ENCODE data around the gene HCAR1.
"Not testable (repeated sequence)": the region's sequence is repeated elsewhere in the genome, so short reads cannot be mapped to it uniquely, and the experiment has no call there.

HCAR1 gene

DNA sequence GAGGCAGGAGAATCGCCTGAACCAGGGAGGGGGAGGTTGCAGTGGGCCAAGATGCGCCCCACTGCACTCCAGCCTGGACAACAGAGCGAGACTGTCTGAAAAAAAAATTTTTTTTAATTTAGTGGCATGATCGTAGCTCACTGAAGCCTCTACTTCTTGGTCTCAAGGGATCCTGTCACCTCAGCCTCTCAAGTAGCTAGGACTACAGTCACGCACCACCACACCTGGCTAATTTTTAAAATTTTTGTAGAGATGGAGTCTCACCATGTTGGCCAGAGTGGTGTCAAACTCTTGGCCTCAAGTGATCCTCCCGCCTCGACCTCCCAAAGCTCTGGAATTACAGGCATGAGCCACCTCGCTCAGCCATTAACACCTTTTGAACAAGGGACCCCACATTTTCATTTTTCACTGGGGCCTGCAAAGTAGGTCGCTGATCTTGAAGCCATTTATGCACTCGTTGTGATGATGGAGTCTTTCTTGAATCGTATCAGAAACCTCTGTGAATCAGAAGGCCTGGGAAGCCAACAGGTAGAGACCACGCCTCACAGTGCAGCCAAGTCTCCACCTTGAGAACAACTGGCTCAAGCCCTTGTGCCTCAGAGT, 5.9 kb downstream of the HCAR1 start:
- Histone ChIP-seq H3K36me3 (replicated peaks; ENCODE audit: low read depth, low read length) (no peaks in the 10 kb centered on the region), H3K27ac (ENCODE audit: low read length) (no peak overlapping the region), H2AFZ (ENCODE audit: low read depth, low read length) (no peak overlapping the region), H4K20me1 (ENCODE audit: insufficient read depth, low read length) (no peaks in the 10 kb centered on the region), H3K27me3 (ENCODE audit: low read depth, low read length) (peaks cover 29% of the 10 kb centered on the region), H3K79me2 (ENCODE audit: low read length) (no peaks in the 10 kb centered on the region), H3K4me2 (ENCODE audit: low read length) (no peak overlapping the region), H3K4me1 (ENCODE audit: low read length) (peaks cover 45% of the 10 kb centered on the region), H3K9me3 (ENCODE audit: insufficient read depth, low read length) (no peaks in the 10 kb centered on the region), H3K4me3 (ENCODE audit: low read length) (no peak overlapping the region), H3K9ac (ENCODE audit: low read length) (no peak overlapping the region)
- TF ChIP-seq EZH2phosphoT487 (IDR thresholded peaks at IDR 0.05; ENCODE audit: low read depth) = no peak
- TF ChIP-seq, protein P1, sequence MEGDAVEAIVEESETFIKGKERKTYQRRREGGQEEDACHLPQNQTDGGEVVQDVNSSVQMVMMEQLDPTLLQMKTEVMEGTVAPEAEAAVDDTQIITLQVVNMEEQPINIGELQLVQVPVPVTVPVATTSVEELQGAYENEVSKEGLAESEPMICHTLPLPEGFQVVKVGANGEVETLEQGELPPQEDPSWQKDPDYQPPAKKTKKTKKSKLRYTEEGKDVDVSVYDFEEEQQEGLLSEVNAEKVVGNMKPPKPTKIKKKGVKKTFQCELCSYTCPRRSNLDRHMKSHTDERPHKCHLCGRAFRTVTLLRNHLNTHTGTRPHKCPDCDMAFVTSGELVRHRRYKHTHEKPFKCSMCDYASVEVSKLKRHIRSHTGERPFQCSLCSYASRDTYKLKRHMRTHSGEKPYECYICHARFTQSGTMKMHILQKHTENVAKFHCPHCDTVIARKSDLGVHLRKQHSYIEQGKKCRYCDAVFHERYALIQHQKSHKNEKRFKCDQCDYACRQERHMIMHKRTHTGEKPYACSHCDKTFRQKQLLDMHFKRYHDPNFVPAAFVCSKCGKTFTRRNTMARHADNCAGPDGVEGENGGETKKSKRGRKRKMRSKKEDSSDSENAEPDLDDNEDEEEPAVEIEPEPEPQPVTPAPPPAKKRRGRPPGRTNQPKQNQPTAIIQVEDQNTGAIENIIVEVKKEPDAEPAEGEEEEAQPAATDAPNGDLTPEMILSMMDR (IDR thresholded peaks at IDR 0.05; ENCODE audit: low read depth, low read length) = no peak

DNA sequence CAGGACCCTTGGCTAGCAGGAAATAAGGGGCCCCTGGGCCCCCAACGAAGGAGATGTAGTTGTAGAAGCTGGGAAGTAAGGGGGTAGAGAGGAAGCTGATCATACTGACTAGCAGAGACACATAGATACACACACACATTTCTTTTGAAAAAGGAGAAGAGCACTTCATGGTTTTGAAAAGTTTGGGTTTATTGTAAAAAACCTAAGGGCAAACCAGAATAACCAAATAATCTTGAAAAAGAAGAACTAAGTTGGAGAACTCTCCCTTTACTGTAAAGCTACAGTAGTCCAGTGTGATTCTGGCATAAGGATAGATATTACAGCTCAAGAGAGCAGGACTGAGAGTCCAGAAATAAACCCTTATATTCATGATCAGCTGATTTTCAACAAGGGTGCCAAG, 8.3 kb downstream of the HCAR1 start:
- no peaks in the 10 kb centered on the region for H3K36me3 ChIP-seq (replicated peaks; ENCODE audit: low read depth, low read length)
- TF ChIP-seq, protein P1 (IDR thresholded peaks at IDR 0.05; ENCODE audit: low read depth, low read length) = no peak
- TF ChIP-seq EZH2phosphoT487 (IDR thresholded peaks at IDR 0.05; ENCODE audit: low read depth) = no peak
- H3K4me3 ChIP-seq (ENCODE audit: low read length) = no peak overlapping the region
- no peaks in the 10 kb centered on the region for H3K79me2 ChIP-seq (ENCODE audit: low read length)
- no peak overlapping the region for H3K9ac ChIP-seq (ENCODE audit: low read length)
- H3K4me1 ChIP-seq (ENCODE audit: low read length) = peaks cover 45% of the 10 kb centered on the region
- no peaks in the 10 kb centered on the region for H3K9me3 ChIP-seq (ENCODE audit: insufficient read depth, low read length)
- H3K4me2 ChIP-seq (ENCODE audit: low read length) = no peak overlapping the region
- no peak overlapping the region for H3K27ac ChIP-seq (ENCODE audit: low read length)
- no peak overlapping the region for H2AFZ ChIP-seq (ENCODE audit: low read depth, low read length)
- H3K27me3 ChIP-seq (ENCODE audit: low read depth, low read length) = peaks cover 22% of the 10 kb centered on the region
- no peaks in the 10 kb centered on the region for H4K20me1 ChIP-seq (ENCODE audit: insufficient read depth, low read length)

DNA sequence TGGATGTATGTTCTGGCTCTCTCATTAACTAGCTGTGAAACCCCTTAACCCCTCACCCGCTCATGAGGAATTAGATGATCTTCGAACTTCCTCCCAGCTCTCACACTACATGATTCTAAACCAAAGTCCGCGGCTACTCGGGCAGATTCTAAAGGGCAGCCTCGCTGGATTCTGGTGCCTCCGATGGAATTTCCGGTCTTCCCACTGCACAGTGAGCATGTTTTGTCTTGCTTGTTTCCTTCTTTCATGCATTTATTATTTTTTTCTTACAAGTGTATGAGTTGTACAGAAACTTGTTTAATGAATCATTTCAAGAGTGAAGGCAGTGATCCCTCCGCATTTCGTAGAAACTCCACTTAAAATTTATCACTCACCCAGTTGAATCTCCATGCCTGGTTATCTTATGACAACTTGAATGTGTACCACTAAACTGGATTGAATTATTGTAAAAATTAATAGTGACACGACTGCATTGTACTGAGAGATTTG, 9.5 kb downstream of the HCAR1 start:
- H3K4me3 ChIP-seq (ENCODE audit: low read length) = peak overlapping the region; percentile 70
- H3K4me1 ChIP-seq (ENCODE audit: low read length) = peaks cover 41% of the 10 kb centered on the region
- H4K20me1 ChIP-seq (ENCODE audit: insufficient read depth, low read length) = no peaks in the 10 kb centered on the region
- no peaks in the 10 kb centered on the region for H3K36me3 ChIP-seq (replicated peaks; ENCODE audit: low read depth, low read length)
- peaks cover 27% of the 10 kb centered on the region for H3K27me3 ChIP-seq (ENCODE audit: low read depth, low read length)
- TF ChIP-seq EZH2phosphoT487 (IDR thresholded peaks at IDR 0.05; ENCODE audit: low read depth) = no peak
- TF ChIP-seq, protein P1 (IDR thresholded peaks at IDR 0.05; ENCODE audit: low read depth, low read length) = no peak
- peak overlapping the region; percentile 88 for H3K4me2 ChIP-seq (ENCODE audit: low read length)
- H2AFZ ChIP-seq (ENCODE audit: low read depth, low read length) = peak overlapping the region; percentile 16; the same call in 1 of the 2 replicates
- 0 out of 2 replicates have a peak overlapping the region, but pooled peaks have one; percentile 20 for H3K27ac ChIP-seq (ENCODE audit: low read length)
- peak overlapping the region; percentile 5; the same call in 1 of the 2 replicates for H3K9ac ChIP-seq (ENCODE audit: low read length)
- H3K9me3 ChIP-seq (ENCODE audit: insufficient read depth, low read length) = no peaks in the 10 kb centered on the region
- H3K79me2 ChIP-seq (ENCODE audit: low read length) = no peaks in the 10 kb centered on the region

DNA sequence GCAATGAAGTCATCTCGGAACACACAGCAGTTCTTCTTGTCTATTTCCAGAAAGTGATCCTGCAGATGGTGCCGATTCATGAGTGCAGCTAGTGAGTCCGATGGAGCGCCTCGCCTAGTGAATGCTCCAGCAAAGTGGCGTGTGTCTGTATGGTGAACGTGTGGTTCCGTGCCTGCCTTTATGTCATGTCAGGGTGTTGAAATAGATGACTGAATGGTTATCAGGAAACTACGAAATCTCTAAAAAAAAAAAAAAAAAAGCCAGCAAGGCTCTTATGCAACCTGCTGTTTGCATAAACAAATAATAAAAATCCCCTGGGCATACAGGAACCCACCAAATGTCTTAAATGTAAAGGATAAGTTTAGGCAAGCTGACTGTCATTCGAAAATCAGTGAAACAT, 14.0 kb downstream of the HCAR1 start, which contains the start of gene HCAR3:
Gene HCAR3 (minus strand): TSS at position 154 of the 400 bp plus-strand sequence. CDS start 74 bp downstream, at position 80.
- H3K27ac ChIP-seq (ENCODE audit: low read length); H3K9me3 ChIP-seq (ENCODE audit: insufficient read depth, low read length); H3K4me2 ChIP-seq (ENCODE audit: low read length); H4K20me1 ChIP-seq (ENCODE audit: insufficient read depth, low read length); H3K36me3 ChIP-seq (replicated peaks; ENCODE audit: low read depth, low read length); H3K9ac ChIP-seq (ENCODE audit: low read length); H2AFZ ChIP-seq (ENCODE audit: low read depth, low read length); H3K79me2 ChIP-seq (ENCODE audit: low read length); H3K4me3 ChIP-seq (ENCODE audit: low read length): not testable (repeated sequence)
- Histone ChIP-seq H3K4me1 (ENCODE audit: low read length) (peaks cover 20% of the 10 kb centered on the region), H3K27me3 (ENCODE audit: low read depth, low read length) (peaks cover 13% of the 10 kb centered on the region)

DNA sequence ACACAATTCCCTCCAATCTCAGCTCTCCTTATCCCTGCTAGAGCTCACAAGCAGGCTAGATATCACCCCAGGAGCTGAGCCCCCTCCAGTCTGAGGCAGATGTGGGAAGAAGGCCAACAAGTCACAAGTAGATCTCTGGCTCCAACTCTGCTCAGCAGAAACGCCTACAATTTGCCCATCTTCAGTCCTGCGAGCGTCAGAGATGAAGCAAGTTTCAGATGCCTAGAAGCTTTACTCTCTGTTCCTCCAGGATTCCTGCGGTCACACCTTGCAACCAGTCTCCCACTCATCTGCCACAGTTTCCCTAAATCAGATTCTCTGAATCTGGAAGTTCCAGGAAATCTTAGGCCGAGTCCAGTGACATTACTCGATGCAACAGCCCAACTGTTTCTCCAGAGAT, 15.4 kb downstream of the HCAR1 start:
- H3K9ac ChIP-seq (ENCODE audit: low read length); H2AFZ ChIP-seq (ENCODE audit: low read depth, low read length); H4K20me1 ChIP-seq (ENCODE audit: insufficient read depth, low read length); H3K36me3 ChIP-seq (replicated peaks; ENCODE audit: low read depth, low read length); H3K4me1 ChIP-seq (ENCODE audit: low read length); H3K4me3 ChIP-seq (ENCODE audit: low read length); H3K79me2 ChIP-seq (ENCODE audit: low read length); H3K9me3 ChIP-seq (ENCODE audit: insufficient read depth, low read length); H3K27ac ChIP-seq (ENCODE audit: low read length); H3K4me2 ChIP-seq (ENCODE audit: low read length): not testable (repeated sequence)
- H3K27me3 ChIP-seq (ENCODE audit: low read depth, low read length) = peaks cover 13% of the 10 kb centered on the region

DNA sequence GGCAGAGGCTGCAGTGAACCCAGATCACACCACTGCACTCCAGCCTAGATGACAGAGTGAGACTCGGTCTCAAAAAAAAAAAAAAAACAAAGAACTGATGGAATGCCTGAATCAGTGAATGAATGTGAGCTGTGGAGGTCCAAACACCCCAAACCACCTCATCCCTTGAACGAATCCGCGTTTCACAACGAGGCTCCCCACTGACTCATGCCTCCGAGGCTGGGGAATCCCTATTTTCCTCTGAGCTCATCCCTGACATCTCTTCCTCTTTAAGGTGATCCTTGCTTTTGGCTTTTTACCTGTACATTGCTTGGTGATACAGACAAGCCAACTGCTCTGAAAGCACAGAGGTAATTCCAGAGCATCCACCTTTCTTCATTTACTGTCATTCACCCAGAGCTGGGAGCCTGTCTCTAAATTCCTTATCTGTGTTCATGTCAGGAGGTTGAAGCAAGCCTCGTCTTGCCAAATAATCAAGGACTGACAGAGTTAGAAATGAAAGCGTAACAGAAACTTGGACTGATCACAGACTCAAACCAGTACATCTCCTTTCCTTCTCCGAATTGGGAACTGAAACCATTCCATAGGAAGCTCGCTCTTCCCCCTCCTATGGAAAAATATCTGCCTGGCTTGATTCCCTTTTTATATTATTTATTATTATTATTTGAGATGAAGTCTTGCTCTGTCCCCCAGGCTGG, 17.0 kb downstream of the HCAR1 start:
- not testable (repeated sequence) for H3K9ac ChIP-seq (ENCODE audit: low read length); H4K20me1 ChIP-seq (ENCODE audit: insufficient read depth, low read length); H3K9me3 ChIP-seq (ENCODE audit: insufficient read depth, low read length); H3K4me3 ChIP-seq (ENCODE audit: low read length); H3K4me2 ChIP-seq (ENCODE audit: low read length); H3K27ac ChIP-seq (ENCODE audit: low read length); H2AFZ ChIP-seq (ENCODE audit: low read depth, low read length); H3K79me2 ChIP-seq (ENCODE audit: low read length); H3K4me1 ChIP-seq (ENCODE audit: low read length); H3K36me3 ChIP-seq (replicated peaks; ENCODE audit: low read depth, low read length); H3K27me3 ChIP-seq (ENCODE audit: low read depth, low read length)

DNA sequence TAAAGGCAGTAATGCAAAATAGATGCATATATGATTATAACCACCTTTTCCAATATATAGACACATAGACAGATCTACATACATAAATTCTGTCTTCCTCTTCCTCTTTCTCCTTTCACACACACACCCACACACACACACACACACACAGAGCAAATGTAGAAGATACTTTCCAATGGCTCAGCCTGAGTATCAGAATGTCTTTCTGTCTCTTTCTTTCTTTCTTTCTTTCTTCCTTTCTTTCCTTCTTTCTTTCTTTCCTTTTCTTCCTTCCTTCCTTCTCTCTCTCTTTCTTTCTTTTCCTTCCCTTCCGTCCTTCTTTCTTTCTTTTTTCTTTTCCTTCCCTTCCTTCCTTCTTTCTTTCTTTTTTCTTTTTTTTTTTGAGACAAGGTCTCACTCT, 19.4 kb downstream of the HCAR1 start:
- not testable (repeated sequence) for H3K36me3 ChIP-seq (replicated peaks; ENCODE audit: low read depth, low read length); H3K9me3 ChIP-seq (ENCODE audit: insufficient read depth, low read length); H4K20me1 ChIP-seq (ENCODE audit: insufficient read depth, low read length); H3K4me1 ChIP-seq (ENCODE audit: low read length); H2AFZ ChIP-seq (ENCODE audit: low read depth, low read length); H3K9ac ChIP-seq (ENCODE audit: low read length); H3K27me3 ChIP-seq (ENCODE audit: low read depth, low read length); H3K4me2 ChIP-seq (ENCODE audit: low read length); H3K4me3 ChIP-seq (ENCODE audit: low read length); H3K27ac ChIP-seq (ENCODE audit: low read length); H3K79me2 ChIP-seq (ENCODE audit: low read length)

All from OCI-LY3 (cell line).